NB4 (cell line): ENCODE results near the gene MSANTD1.

Source experiments
- DNase-seq: peaks from one replicate; pipeline ENCODE4 v3.0.0; 2010; ENCODE audit warnings: low read depth
- H3K4me3 ChIP-seq: one replicate; pipeline ENCODE4 v1.5.1; 2011; ENCODE audit warnings: mild to moderate bottlenecking, low read depth, low read length, moderate library complexity
- CTCF ChIP-seq: IDR thresholded peaks from one replicate; pipeline ENCODE4 v1.5.1; 2012; ENCODE audit warnings: low read depth, low read length
- MAX ChIP-seq: IDR thresholded peaks from 2 replicates; pipeline ENCODE4 v1.6.1; 2011; ENCODE audit warnings: low read depth, low read length
- MYC ChIP-seq: IDR thresholded peaks from 2 replicates; pipeline ENCODE4 v1.6.1; 2011; ENCODE audit warnings: low read depth, low read length
- POLR2A ChIP-seq: IDR thresholded peaks from 2 replicates; pipeline ENCODE4 v1.6.1; 2011; ENCODE audit warnings: mild to moderate bottlenecking; ENCODE audit not compliant: insufficient read length; ENCODE audit errors: extremely low read depth

MSANTD1 gene

DNA sequence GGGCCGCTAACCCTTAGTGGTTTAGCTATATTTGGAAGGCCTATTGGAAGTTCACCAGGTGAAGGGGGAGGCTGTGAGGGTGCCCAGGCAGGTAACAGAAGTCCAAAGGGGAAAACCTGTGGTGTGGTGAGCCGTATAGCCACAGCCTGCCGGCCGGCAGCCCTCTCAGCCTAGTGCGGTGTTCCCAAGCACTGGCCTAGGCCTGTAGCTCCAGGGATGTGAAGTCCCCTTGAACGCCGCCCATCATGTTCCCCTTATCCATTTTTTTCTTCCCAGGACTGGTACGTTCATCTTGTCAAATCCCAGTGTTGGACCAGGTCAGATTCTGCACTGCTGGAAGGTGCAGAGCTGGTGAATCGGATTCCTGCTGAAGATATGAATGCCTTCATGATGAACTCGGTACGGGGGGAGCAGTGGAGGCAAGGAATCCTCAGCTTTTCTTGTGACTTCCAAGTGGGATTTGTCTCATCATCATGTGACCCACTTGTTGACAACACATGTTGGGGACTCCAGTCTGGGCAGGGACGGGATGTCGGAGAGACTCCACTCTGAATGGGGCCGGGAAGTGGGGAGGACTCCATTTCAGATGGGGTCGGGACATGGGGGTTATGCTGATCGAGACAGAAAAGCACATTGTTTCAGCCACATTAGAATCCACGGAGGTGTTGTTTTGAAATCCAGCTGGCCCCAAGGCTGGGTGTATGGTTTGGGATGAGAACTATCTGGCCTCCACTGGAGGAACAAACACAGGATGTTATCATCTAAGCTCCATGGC is 39.2 kb upstream of the MSANTD1 start:
- no peak overlapping the region for H3K4me3 ChIP-seq
- no peak for TF ChIP-seq CTCF
- no peak for TF ChIP-seq MAX
- no peak for TF ChIP-seq MYC
- no peak for TF ChIP-seq POLR2A
- no peak for DNase-seq

- no peak overlapping the region for H3K4me3 ChIP-seq
- TF ChIP-seq POLR2A, result no peak
- no peak for TF ChIP-seq MAX
- no peak for TF ChIP-seq CTCF
- no peak for TF ChIP-seq MYC
- DNase-seq, result no peak
These were observed 38.5 kb upstream of the MSANTD1 start for GRCh38 chr4:3210467-3210866.

GRCh38 chr4:3211866-3212265 is 37.1 kb upstream of the MSANTD1 start:
- no peak for TF ChIP-seq MYC
- TF ChIP-seq CTCF, result no peak
- H3K4me3 ChIP-seq, result no peak overlapping the region
- DNase-seq, result no peak

DNA sequence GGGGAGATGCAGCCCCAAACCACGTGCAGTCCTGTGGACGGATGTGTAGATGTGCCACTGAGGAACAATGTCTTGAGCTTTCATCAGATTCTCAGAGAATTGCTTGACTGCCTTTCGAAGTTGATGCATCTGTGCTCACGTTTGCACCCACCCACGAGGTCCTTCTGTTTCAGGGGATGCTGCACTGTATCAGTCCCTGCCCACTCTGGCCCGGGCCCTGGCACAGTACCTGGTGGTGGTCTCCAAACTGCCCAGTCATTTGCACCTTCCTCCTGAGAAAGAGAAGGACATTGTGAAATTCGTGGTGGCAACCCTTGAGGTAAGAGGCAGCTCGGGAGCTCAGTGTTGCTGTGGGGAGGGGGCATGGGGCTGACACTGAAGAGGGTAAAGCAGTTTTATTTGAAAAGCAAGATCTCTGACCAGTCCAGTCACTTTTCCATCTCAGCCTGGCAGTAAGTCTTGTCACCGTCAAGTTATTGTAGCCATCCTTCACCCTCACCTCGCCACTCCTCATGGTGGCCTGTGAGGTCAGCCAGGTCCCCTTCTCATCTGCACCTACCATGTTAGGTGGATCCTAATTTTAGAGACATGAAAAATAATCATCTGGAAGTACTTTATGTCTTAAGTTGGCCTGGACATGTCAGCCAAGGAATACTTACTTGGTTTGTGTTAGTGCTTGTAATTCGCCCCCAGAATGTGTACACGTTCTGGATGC is 36.4 kb upstream of the MSANTD1 start:
- H3K4me3 ChIP-seq, result no peak overlapping the region
- no peak for DNase-seq
- no peak for TF ChIP-seq MYC
- no peak for TF ChIP-seq POLR2A
- no peak for TF ChIP-seq MAX
- no peak for TF ChIP-seq CTCF

GRCh38 chr4:3213106-3213425 is 35.9 kb upstream of the MSANTD1 start:
- H3K4me3 ChIP-seq, result no peak overlapping the region
- DNase-seq, result no peak
- no peak for TF ChIP-seq MYC
- no peak for TF ChIP-seq CTCF
- no peak for TF ChIP-seq MAX
- no peak for TF ChIP-seq POLR2A
